ENCODE results near the gene GAST. TPM values are rescaled to one million over a fixed set of nuclear protein-coding genes. Genes with fewer than 3 reads are reported as not detected.

The GAST gene
- total and polyA plus RNA-seq, 9 of the 15 experiments (the other 6 are each of a cell fraction or from before 2014, with no cell fraction given): not detected

- TF ChIP-seq XRCC3 (IDR thresholded peaks at IDR 0.05): no peak
- TF ChIP-seq MYNN (IDR thresholded peaks at IDR 0.05): peak; percentile 57; the same call in 1 of the 2 replicates
- TF ChIP-seq MYNN (CRISPR knock-in tag; IDR thresholded peaks at IDR 0.05): no peak
- peak; percentile 71 for TF ChIP-seq ZBTB17 (CRISPR knock-in tag; IDR thresholded peaks at IDR 0.05)
- peak; percentile 71 to 83; a peak in 3 of 4 replicates for TF ChIP-seq MNT (conservative IDR thresholded peaks at IDR 0.05)
- TF ChIP-seq CTBP1 (IDR thresholded peaks at IDR 0.05; ENCODE audit: borderline replicate concordance): peak; percentile 75; the same call in 1 of the 2 replicates
- TF ChIP-seq HDAC8 (tag; IDR thresholded peaks at IDR 0.05): peak; percentile 88
- 0 out of 2 replicates have a peak, but pooled peaks have one; percentile 12 for TF ChIP-seq CLOCK (CRISPR knock-in tag; IDR thresholded peaks at IDR 0.05; ENCODE audit: borderline replicate concordance)
- 0 out of 2 replicates have a peak, but pooled peaks have one; percentile 36 for TF ChIP-seq JUN (IDR thresholded peaks at IDR 0.05; ENCODE audit: borderline replicate concordance, low read depth, low read length)
- no peak for TF ChIP-seq JUN (CRISPR knock-in tag; IDR thresholded peaks at IDR 0.05; ENCODE audit: borderline replicate concordance)
- TF ChIP-seq CREBBP (IDR thresholded peaks at IDR 0.05; ENCODE audit: low read depth, low read length): no peak
- peak; percentile 76 to 78 for TF ChIP-seq MAZ (CRISPR knock-in tag; conservative IDR thresholded peaks at IDR 0.05 in 1 of 2, IDR thresholded peaks at IDR 0.05 in 1 of 2)
- TF ChIP-seq NR2C1 (IDR thresholded peaks at IDR 0.05): no peak
- peak; percentile 76 for TF ChIP-seq NR2C1 (tag; IDR thresholded peaks at IDR 0.05)
- TF ChIP-seq BCOR (IDR thresholded peaks at IDR 0.05): 0 out of 2 replicates have a peak, but pooled peaks have one; percentile 13
- TF ChIP-seq KLF1 (tag; IDR thresholded peaks at IDR 0.05): peak; percentile 80; the same call in 1 of the 2 replicates
- TF ChIP-seq ZNF133 (CRISPR knock-in tag; IDR thresholded peaks at IDR 0.05): 0 out of 2 replicates have a peak, but pooled peaks have one; percentile 62
- peak; percentile 38; the same call in 1 of the 2 replicates for TF ChIP-seq ZNF79 (CRISPR knock-in tag; IDR thresholded peaks at IDR 0.05; ENCODE audit: low read depth)
- no peak for TF ChIP-seq ZEB2 (IDR thresholded peaks at IDR 0.05)
- 0 out of 2 replicates have a peak, but pooled peaks have one; percentile 58 for TF ChIP-seq HIVEP1 (CRISPR knock-in tag; IDR thresholded peaks at IDR 0.05)
- peak; percentile 83 for TF ChIP-seq SMAD3 (CRISPR knock-in tag; conservative IDR thresholded peaks at IDR 0.05)
- no peak for TF ChIP-seq ARHGAP35 (IDR thresholded peaks at IDR 0.05; ENCODE audit: partially characterized antibody)
- 0 out of 2 replicates have a peak, but pooled peaks have one; percentile 79 for TF ChIP-seq ZNF76 (CRISPR knock-in tag; IDR thresholded peaks at IDR 0.05; ENCODE audit: borderline replicate concordance)
These were observed 26.1 kb downstream of the GAST start (continued) for GRCh38 chr17:41738077-41738800.
